ENCODE measurements around the gene SULT4A1. TPM values are rescaled to one million over a fixed set of nuclear protein-coding genes. Genes with fewer than 3 reads are reported as not detected.

Gene SULT4A1
- total and polyA plus RNA-seq, 3 donors from 2014 or later: 10.3 to 11.9 (median 11.2) TPM

GRCh38 chr22:43867839-43868635, 5.7 kb upstream of the SULT4A1 start:
- Histone ChIP-seq H3K9me3 (no peaks in the 10 kb centered on the region), H3K27ac (no peak overlapping the region), H3K4me1 (no peaks in the 10 kb centered on the region), H3K36me3 (ENCODE audit: low read depth, missing control alignments) (no peaks in the 10 kb centered on the region), H3K27me3 (no peaks in the 10 kb centered on the region), H3K4me3 (no peak overlapping the region)
- TF ChIP-seq POLR2A (IDR thresholded peaks at IDR 0.05) (no peak), CTCF (IDR thresholded peaks at IDR 0.05) (no peak)
- intact Hi-C loops (cut with DNase I; ENCODE audit: low total_unique reads): no loop called here
- DNase-seq: peak; percentile 63
- WGBS, 2 donors: 6 to 11% methylated on average over 11 of the region's 11 CpGs

DNA sequence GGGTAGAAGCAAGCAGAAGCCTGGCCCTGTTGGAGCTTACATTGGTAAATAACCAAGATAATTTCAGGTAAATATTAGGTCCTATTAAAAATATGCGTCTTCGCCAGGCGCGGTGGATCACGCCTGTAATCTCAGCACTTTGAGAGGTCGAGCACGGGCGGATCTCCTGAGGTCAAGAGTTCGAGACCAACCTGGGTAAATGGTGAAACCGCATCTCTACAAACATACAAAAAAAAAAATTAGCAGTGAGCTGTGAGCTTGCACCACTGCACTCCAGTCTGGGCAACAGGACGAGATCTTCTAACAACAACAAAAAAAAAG, 529 bp upstream of the SULT4A1 start:
- Histone ChIP-seq H3K4me3 (peak overlapping the region; percentile 41 to 48), H3K27ac (no peak overlapping the region), H3K4me1 (no peaks in the 10 kb centered on the region), H3K36me3 (ENCODE audit: low read depth, missing control alignments) (no peaks in the 10 kb centered on the region), H3K27me3 (no peaks in the 10 kb centered on the region), H3K9me3 (no peaks in the 10 kb centered on the region)
- no peak for TF ChIP-seq POLR2A (IDR thresholded peaks at IDR 0.05)
- TF ChIP-seq CTCF (IDR thresholded peaks at IDR 0.05): no peak
- intact Hi-C loops (cut with DNase I; ENCODE audit: low total_unique reads): no loop called here
- no peak for DNase-seq
- 44 to 63% methylated on average over 11 of the region's 11 CpGs for WGBS, 2 donors

DNA sequence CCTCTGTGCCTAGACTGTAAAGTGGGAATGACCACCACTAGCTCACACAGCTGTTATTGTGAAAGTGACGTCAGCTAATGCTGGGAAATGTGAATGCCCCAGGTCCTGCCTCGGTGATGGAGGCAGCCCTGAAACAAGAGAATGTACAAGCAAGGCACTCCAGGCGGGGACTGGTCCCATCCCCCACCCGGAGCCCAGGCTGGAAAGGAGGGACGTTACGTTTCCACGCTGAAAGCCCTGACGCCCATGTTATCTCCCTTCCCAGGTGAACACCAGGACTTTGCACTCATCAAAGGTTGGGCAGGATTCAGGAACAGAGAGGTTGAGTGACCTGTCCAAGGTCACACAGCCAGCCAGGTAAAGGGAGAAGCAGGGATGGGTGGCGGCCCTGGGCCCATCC, 784 bp downstream of the SULT4A1 start:
- peak overlapping the region; percentile 51 to 55 for H3K4me3 ChIP-seq
- 26 to 34% methylated on average over 6 to 9 of the region's 9 CpGs for WGBS, 2 donors
- DNase-seq: no peak

DNA sequence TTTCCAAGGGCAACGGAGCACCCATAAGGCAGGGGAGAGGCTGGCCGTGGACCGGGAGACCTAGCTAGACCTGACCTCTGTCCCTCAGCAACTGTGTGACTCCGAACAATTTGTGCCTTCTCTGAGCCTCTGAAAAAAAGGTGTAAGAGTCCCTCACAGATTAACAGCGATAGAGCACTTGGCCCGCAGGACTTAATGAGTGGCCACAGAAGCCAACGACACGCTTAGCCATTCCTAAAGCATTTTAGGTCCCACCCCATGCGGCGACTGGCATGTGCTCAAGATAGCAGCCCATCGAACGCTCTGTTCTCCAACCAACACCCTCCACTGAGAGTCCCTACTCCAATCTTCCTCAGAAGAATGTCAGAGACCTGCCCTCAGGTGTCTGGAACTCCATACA, 1.5 kb downstream of the SULT4A1 start:
- Histone ChIP-seq H3K4me1 (no peaks in the 10 kb centered on the region), H3K36me3 (ENCODE audit: low read depth, missing control alignments) (no peaks in the 10 kb centered on the region), H3K27me3 (no peaks in the 10 kb centered on the region), H3K9me3 (no peaks in the 10 kb centered on the region), H3K27ac (no peak overlapping the region), H3K4me3 (no peak overlapping the region)
- no peak for TF ChIP-seq POLR2A (IDR thresholded peaks at IDR 0.05)
- TF ChIP-seq CTCF (IDR thresholded peaks at IDR 0.05): no peak
- intact Hi-C loops (cut with DNase I; ENCODE audit: low total_unique reads): no loop called here
- no peak for DNase-seq
- WGBS, 2 donors: 59 to 83% methylated on average over 12 of the region's 12 CpGs

More for the DNA sequence above, 784 bp downstream of the SULT4A1 start:
- Histone ChIP-seq H3K27ac (peak overlapping the region in 1 of 2 donors; percentile 15), H3K36me3 (ENCODE audit: low read depth, missing control alignments) (no peaks in the 10 kb centered on the region), H3K9me3 (no peaks in the 10 kb centered on the region), H3K4me1 (no peaks in the 10 kb centered on the region), H3K27me3 (no peaks in the 10 kb centered on the region)
- intact Hi-C loops (cut with DNase I; ENCODE audit: low total_unique reads): no loop called here
- TF ChIP-seq POLR2A (IDR thresholded peaks at IDR 0.05) (no peak), CTCF (IDR thresholded peaks at IDR 0.05) (no peak)

- H3K9me3 ChIP-seq: no peaks in the 10 kb centered on the region
- 86 to 90% methylated on average over 10 to 11 of the region's 11 CpGs for WGBS, 2 donors
- H3K27ac ChIP-seq: no peak overlapping the region
- no peak for TF ChIP-seq POLR2A (IDR thresholded peaks at IDR 0.05)
- no peak for TF ChIP-seq CTCF (IDR thresholded peaks at IDR 0.05)
- intact Hi-C loops (cut with DNase I; ENCODE audit: low total_unique reads): no loop called here
- H3K36me3 ChIP-seq (ENCODE audit: low read depth, missing control alignments): no peaks in the 10 kb centered on the region
- H3K27me3 ChIP-seq: no peaks in the 10 kb centered on the region
- H3K4me1 ChIP-seq: no peaks in the 10 kb centered on the region
- H3K4me3 ChIP-seq: no peak overlapping the region
- DNase-seq: no peak
These were observed 2.2 kb downstream of the SULT4A1 start for GRCh38 chr22:43860126-43860525.

Measured in testis (tissue), 3 donors.